WTC11 (cell line): ENCODE data around the gene CFAP74. TPM values are rescaled to one million over a fixed set of nuclear protein-coding genes. Genes with fewer than 3 reads are reported as not detected.

ENCODE experiments used
- ATAC-seq: fragments of 200-7000 bp; cut with Tn5 transposase; 2 replicates; pipeline ENCODE4 v1.10.0; 2021; ENCODE audit warnings: mild to moderate bottlenecking, moderate library complexity
- CTCF ChIA-PET: fragments of 300-600 bp; sonication (Branson Sonifier 250); formaldehyde crosslinking; loops from one replicate; lab custom pipeline; 2021; ENCODE audit warnings: antibody characterized with exemption; lab: Charles Lee
- POLR2A ChIA-PET: fragments of 350-600 bp; sonication (Branson Sonifier 250); formaldehyde crosslinking; loops from one replicate; lab custom pipeline; 2021; ENCODE audit warnings: antibody characterized with exemption; lab: Charles Lee
- DNase-seq: peaks from one replicate; pipeline ENCODE4 v3.0.0; 2021; ENCODE audit warnings: low spot score
- H3K27ac Mint-ChIP-seq: 2 replicates; pipeline ENCODE4 v1.8.0; 2021; ENCODE audit warnings: mixed read lengths
- H3K27me3 Mint-ChIP-seq: 2 replicates; pipeline ENCODE4 v1.8.0; 2021; ENCODE audit warnings: low read depth, mild to moderate bottlenecking, moderate library complexity, mixed read lengths
- H3K36me3 Mint-ChIP-seq: 2 replicates; pipeline ENCODE4 v1.8.0; 2021; ENCODE audit warnings: mixed read lengths
- H3K4me1 Mint-ChIP-seq: 2 replicates; pipeline ENCODE4 v1.8.0; 2022; ENCODE audit warnings: mixed read lengths
- H3K4me3 Mint-ChIP-seq: 2 replicates; pipeline ENCODE4 v1.8.0; 2021; ENCODE audit warnings: mild to moderate bottlenecking, moderate library complexity, mixed read lengths
- H3K9me3 Mint-ChIP-seq: 2 replicates; pipeline ENCODE4 v1.8.0; 2021; ENCODE audit warnings: mixed read lengths
- ARID4B ChIP-seq: sonication (generic); formaldehyde crosslinking; IDR thresholded peaks from 2 replicates; pipeline ENCODE4 v1.8.0; 2023; ENCODE audit warnings: missing genetic modification reagents, mild to moderate bottlenecking, borderline replicate concordance
- CDX4 ChIP-seq: fragments of 250-450 bp; sonication (Bioruptor Pico); IDR thresholded peaks from 2 replicates; pipeline ENCODE4 v1.9.0; 2021; ENCODE audit warnings: moderate library complexity, mild to moderate bottlenecking, inconsistent platforms, borderline replicate concordance
- CREB1 ChIP-seq: sonication (generic); formaldehyde crosslinking; IDR thresholded peaks from 2 replicates; pipeline ENCODE4 v1.8.0; 2023; ENCODE audit warnings: mild to moderate bottlenecking, missing genetic modification reagents
- CTCF ChIP-seq: fragments of 200-600 bp; IDR thresholded peaks from 2 replicates; pipeline ENCODE4 v1.8.0; 2022; ENCODE audit warnings: antibody characterized with exemption
- ELF4 ChIP-seq: sonication (generic); formaldehyde crosslinking; IDR thresholded peaks from 2 replicates; pipeline ENCODE4 v1.8.1; 2022; ENCODE audit warnings: low read depth, mild to moderate bottlenecking, moderate library complexity, missing genetic modification reagents
- ETV6 ChIP-seq: sonication (generic); formaldehyde crosslinking; IDR thresholded peaks from 2 replicates; pipeline ENCODE4 v1.8.1; 2022; ENCODE audit warnings: mild to moderate bottlenecking, missing genetic modification reagents
- FOXJ3 ChIP-seq: sonication (generic); formaldehyde crosslinking; IDR thresholded peaks from 2 replicates; pipeline ENCODE4 v1.9.0; 2021; ENCODE audit warnings: missing genetic modification reagents, mild to moderate bottlenecking, borderline replicate concordance
- IRF1 ChIP-seq: sonication (generic); formaldehyde crosslinking; IDR thresholded peaks from 2 replicates; pipeline ENCODE4 v1.8.0; 2023; ENCODE audit warnings: missing genetic modification reagents
- MYBL2 ChIP-seq: sonication (generic); formaldehyde crosslinking; IDR thresholded peaks from 2 replicates; pipeline ENCODE4 v1.8.1; 2023; ENCODE audit warnings: mild to moderate bottlenecking, moderate library complexity, missing genetic modification reagents
- SOX15 ChIP-seq: fragments of 250-450 bp; sonication (Bioruptor Pico); IDR thresholded peaks from 2 replicates; pipeline ENCODE4 v1.9.0; 2021; ENCODE audit warnings: mild to moderate bottlenecking
- SP1 ChIP-seq: sonication (generic); formaldehyde crosslinking; conservative IDR thresholded peaks from 2 replicates; pipeline ENCODE4 v1.8.1; 2022; ENCODE audit warnings: missing genetic modification reagents
- USF2 ChIP-seq: sonication (generic); formaldehyde crosslinking; IDR thresholded peaks from 2 replicates; pipeline ENCODE4 v1.8.1; 2023; ENCODE audit warnings: mild to moderate bottlenecking, missing genetic modification reagents, moderate library complexity
- ZBTB43 ChIP-seq: sonication (generic); formaldehyde crosslinking; IDR thresholded peaks from 2 replicates; pipeline ENCODE4 v1.8.1; 2023; ENCODE audit warnings: mild to moderate bottlenecking, missing genetic modification reagents
- ZNF121 ChIP-seq: sonication (generic); formaldehyde crosslinking; IDR thresholded peaks from 2 replicates; pipeline ENCODE4 v1.8.0; 2023; ENCODE audit warnings: missing genetic modification reagents
- ZNF232 ChIP-seq: sonication (generic); formaldehyde crosslinking; IDR thresholded peaks from 2 replicates; pipeline ENCODE4 v1.8.0; 2022; ENCODE audit warnings: mild to moderate bottlenecking, missing genetic modification reagents
- ZNF317 ChIP-seq: sonication (generic); formaldehyde crosslinking; IDR thresholded peaks from 2 replicates; pipeline ENCODE4 v1.8.1; 2023; ENCODE audit warnings: low read depth, mild to moderate bottlenecking, moderate library complexity, missing genetic modification reagents, borderline replicate concordance
- total RNA-seq: library from RNA; stranded (reverse); gene quantifications from 3 replicates; pipeline ENCODE4 v1.2.3, GENCODE V29; 2021

The CFAP74 gene
- total RNA-seq, 1 experiment from 2014 or later: 0.35 TPM

GRCh38 chr1:1906185-1907097 is 97.1 kb downstream of the CFAP74 start (continued):
- TF ChIP-seq ZBTB43 (CRISPR knock-in tag): no peak
- TF ChIP-seq MYBL2 (CRISPR knock-in tag): no peak
- TF ChIP-seq CTCF: peak; percentile 63
- TF ChIP-seq ZNF121 (CRISPR knock-in tag): peak; percentile 100
- peak; percentile 39; the same call in 1 of the 2 replicates for TF ChIP-seq ETV6
- TF ChIP-seq CDX4: no peak
- no peak for TF ChIP-seq ELF4 (CRISPR knock-in tag)
- no peak for TF ChIP-seq ARID4B
- no peak for TF ChIP-seq ZNF232
- no peak for TF ChIP-seq ZNF317 (CRISPR knock-in tag)

GRCh38 chr1:1903224-1903623 is 100.4 kb downstream of the CFAP74 start:
- Mint-ChIP-seq H3K9me3 (peaks cover 7% of the 10 kb centered on the region), H3K27ac (no peak overlapping the region), H3K4me1 (peaks cover 11% of the 10 kb centered on the region), H3K36me3 (no peaks in the 10 kb centered on the region), H3K27me3 (peaks cover 2% of the 10 kb centered on the region; the same call in 1 of the 2 replicates), H3K4me3 (no peak overlapping the region)
- ChIA-PET POLR2A (interaction anchor here (0.6 kb wide), 1 partner anchor 429 kb away, joined by 5 read pairs; no protein-coding TSS in a partner anchor), CTCF (interaction anchor here (0.7 kb wide), 1 partner anchor 50 kb away, joined by 4 read pairs; no protein-coding TSS in a partner anchor)
- TF ChIP-seq SOX15 (CRISPR knock-in tag) (no peak), IRF1 (CRISPR knock-in tag) (no peak), SP1 (CRISPR knock-in tag) (no peak), FOXJ3 (CRISPR knock-in tag) (no peak), CREB1 (CRISPR knock-in tag) (no peak), USF2 (no peak), ZNF317 (CRISPR knock-in tag) (no peak)
- ATAC-seq (no peak), DNase-seq (no peak)
